Stimulated activated CD8-positive, alpha-beta memory T cell treated with anti-CD3 and anti-CD28 coated beads, Interleukin-15, amount 100 ng/mL, for 4 hours (primary cell): ENCODE data around the gene USP15.

Experiments used
- DNase-seq, 2 donors: peaks; one replicate each; pipeline ENCODE4 v3.0.0-alpha.2; 2020; ENCODE audit warnings: low read depth in 2 of 2

The USP15 gene

GRCh38 chr12:62259993-62260732 lies at the start of gene USP15:
Gene USP15 (plus strand): TSS chr12:62260404. CDS start chr12:62260415, 11 bp downstream.
- DNase-seq, result peak; percentile 92

DNA sequence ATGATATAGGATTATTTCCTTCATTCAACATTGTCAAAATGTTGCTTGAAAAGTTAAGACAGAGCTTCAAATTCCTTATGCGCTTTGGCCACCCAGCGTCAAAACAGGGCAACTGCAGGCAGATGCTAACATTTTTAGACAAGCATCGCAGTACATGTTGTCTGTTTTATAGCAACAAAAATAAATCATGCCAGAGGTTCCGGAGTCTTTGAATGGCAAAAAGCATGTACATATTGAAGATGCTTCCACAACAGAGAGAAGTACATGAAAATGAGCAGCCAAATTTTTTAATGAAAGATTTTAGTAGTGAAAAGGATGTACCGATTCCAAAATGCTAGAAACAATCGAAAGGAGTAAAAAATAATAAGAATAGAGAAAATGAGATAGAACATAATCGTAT lies 49.8 kb upstream of the USP15 start:
- no peak for DNase-seq

DNA sequence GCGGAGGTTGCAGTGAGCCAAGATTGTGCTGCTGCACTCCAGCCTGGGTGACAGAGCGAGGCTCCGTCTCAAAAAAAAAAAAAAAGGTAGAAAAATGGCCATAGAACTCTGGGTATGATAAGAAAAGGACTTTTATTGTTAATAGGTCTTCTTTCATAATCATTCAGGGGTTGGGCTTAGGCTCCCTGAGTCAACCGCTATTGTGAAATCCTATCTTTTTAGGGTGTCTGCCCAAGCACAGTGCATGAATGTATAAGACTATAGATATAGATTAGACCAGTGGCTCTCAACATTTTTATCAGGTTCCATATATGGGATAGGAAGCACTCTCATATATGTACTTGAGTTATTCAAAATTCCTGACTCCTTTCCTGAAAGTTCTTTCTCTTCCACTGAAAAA lies 48.7 kb upstream of the USP15 start:
- no peak for DNase-seq

- DNase-seq, result no peak
Measured at GRCh38 chr12:62214846-62215245, 45.4 kb upstream of the USP15 start.

DNA sequence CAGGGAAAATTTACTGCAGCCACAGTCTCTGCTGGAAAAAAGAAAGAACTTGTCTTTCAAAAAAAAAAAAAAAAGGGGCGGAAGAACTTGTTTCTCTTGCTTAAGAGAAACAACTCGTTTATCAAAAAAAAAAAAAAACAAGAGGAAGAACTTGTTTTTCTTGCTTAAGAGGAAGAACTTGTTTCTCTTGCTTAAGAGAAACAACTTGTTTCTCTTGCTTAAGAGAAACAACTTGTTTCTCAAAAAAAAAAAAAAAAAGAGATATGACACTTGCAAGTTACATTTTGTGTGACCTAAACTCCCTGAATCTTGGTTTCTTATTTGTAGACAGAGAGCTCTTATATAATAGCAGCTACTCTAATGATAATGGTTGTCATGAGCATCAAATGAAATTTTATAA lies 44.7 kb upstream of the USP15 start:
- no peak for DNase-seq

DNA sequence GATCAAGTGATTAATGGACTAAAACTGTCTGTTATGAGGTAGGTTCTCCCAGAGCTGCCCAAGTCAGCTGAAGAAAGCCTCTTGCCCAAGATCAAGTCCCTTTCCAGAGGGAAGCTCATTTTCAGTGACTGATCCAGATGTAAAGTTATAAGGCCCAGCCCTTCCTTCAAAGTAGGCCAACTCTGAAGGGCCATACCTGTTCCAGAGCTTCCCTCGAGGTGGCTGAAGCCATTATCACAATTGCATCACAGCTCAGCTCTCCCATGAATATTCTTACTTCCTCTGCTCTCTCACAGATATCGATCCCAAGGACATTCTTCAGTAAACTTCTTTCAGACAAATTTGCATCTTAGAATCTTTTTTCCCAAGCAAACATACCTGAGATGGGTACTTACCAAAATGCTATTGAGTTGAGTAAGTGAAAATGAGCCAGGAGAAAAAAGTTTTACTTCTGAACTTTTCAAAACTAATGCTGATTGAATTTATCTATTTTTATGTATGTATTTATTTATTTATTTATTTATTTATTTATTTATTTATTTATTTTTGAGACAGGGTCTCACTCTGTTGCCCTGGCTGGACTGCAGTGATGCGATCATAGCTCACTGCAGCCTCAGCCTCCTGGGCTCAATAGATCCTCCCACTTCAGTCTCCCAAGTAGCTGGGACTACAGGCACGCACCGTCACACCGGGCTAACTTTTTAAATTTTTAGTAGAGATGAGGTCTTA lies 42.6 kb upstream of the USP15 start:
- DNase-seq, result no peak

GRCh38 chr12:62221107-62221506 lies 39.1 kb upstream of the USP15 start:
- DNase-seq, result no peak

GRCh38 chr12:62224601-62225000 lies 35.6 kb upstream of the USP15 start:
- DNase-seq, result no peak

GRCh38 chr12:62227091-62227490 lies 33.1 kb upstream of the USP15 start:
- no peak for DNase-seq

DNA sequence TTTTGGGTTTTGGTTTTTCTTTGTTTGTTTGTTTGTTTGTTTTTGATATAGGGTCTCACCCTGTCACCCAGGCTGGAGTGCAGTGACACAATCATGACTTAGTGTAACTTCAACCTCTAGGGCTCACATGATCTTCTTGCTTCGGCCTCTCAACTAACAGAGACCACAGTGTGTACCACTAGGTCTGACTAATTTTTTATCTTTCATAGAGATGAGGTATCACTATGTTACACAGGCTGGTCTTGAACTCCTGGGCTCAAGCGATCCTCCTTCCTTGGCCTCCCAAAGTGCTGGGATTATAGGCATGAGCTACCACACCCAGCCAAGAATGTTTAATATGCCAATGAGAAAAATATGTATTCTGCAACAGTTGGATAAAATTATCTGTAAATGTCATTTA lies 29.6 kb upstream of the USP15 start:
- no peak for DNase-seq

GRCh38 chr12:62232143-62232729 lies 28.0 kb upstream of the USP15 start:
- DNase-seq, result no peak

GRCh38 chr12:62233805-62234204 lies 26.4 kb upstream of the USP15 start:
- no peak for DNase-seq

- no peak for DNase-seq
Measured at GRCh38 chr12:62239571-62239970, 20.6 kb upstream of the USP15 start.

- DNase-seq, result no peak
Measured at GRCh38 chr12:62247281-62248045, 12.7 kb upstream of the USP15 start.

GRCh38 chr12:62248873-62249272 lies 11.3 kb upstream of the USP15 start:
- no peak for DNase-seq

DNA sequence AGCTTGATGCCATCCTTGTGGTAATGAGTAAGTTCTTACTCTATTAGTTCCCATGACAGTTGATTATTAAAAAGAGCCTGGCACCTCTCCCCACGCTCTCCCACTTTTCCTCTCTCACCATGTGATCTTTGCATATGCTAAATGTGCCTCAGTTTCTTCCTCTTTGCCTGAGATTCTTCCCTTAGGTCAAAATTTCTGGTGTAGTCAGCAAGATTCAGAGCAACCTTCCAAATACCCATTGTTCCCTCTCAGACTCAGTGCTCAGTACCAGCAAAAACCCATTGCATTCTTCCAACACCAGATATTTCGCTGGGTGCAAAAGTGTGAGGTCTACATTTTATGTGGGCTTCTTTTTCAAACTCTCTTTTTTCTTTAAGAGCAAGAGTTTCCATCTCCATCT lies 10.8 kb upstream of the USP15 start:
- DNase-seq, result no peak

- no peak for DNase-seq
Measured at GRCh38 chr12:62250671-62251608, 9.3 kb upstream of the USP15 start.

DNA sequence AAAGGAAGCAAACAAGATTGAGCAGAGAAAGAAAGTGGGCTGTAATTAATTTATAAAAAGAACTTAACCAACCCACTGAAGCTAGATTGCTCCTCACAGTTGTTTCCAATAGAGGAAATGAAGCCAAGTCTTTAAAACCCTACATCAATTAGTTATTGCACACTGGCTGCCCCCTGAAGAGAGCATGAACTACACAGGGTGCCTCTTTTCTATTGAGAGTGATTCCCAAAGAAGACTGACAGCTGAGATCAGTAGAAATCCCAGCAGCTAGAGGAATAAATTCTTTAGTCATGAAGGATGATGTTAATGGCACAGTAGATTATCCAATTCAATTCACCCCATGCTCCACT lies 8.6 kb upstream of the USP15 start:
- no peak for DNase-seq

- no peak for DNase-seq
Measured at GRCh38 chr12:62252576-62252975, 7.6 kb upstream of the USP15 start.

- no peak for DNase-seq
Measured at GRCh38 chr12:62254967-62255366, 5.2 kb upstream of the USP15 start.

DNA sequence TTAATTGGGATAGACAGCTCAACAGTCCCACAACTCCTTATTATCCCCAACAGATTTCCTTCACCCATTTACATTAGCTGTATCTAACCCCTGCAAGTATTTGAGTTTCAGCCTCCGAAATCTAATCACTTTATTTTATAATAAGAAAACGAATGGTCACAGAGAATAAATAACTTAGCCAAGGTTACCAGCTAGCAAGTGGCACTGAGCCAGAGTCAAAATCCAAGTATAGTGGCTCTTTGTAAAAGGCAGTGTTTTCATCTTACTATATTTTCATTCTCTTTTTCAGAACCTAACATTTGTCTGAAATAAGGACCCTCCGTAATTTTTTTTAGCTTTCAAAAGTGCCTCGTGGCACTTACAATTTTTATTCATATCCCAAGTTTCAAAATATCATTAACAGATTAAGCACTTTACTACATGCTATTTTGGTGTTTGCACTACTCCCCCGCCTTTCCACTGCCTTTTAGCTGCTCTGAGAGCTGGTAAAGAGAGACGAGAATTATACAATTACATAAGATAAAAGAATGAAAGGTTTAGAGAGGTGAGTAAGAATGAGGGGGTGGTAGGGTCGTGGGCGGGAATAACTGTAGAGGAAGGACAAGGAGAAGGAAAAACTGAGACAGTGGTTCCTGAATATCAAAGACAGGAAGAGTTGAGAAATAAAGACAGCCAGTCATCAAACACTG lies 3.7 kb upstream of the USP15 start:
- DNase-seq, result peak; percentile 45 to 77
